Neural progenitor cell (in vitro differentiated cells): ENCODE measurements around the gene TRAF3.

ENCODE experiments used
- CTCF ChIP-seq: fragments of 200-600 bp; sonication (generic); IDR thresholded peaks from 2 replicates; pipeline ENCODE4 v1.5.1; 2017; ENCODE audit warnings: antibody characterized with exemption, mild to moderate bottlenecking
- EZH2 ChIP-seq: fragments of 200-600 bp; sonication (generic); IDR thresholded peaks from 2 replicates; pipeline ENCODE4 v1.6.1; 2017; ENCODE audit warnings: antibody characterized with exemption, mild to moderate bottlenecking, moderate library complexity

- TF ChIP-seq EZH2 (no peak), CTCF (no peak)
These were observed 134.9 kb downstream of the TRAF3 start for GRCh38 chr14:102911991-102912761.
